Measurements from ENCODE around the gene C19orf53.

The C19orf53 gene

GRCh38 chr19:13795595-13796300 lies 21.5 kb downstream of the C19orf53 start:
- H3K4me2 ChIP-seq: peak overlapping the region; percentile 92 to 99 (median 98)
- H3K9ac ChIP-seq: peak overlapping the region; percentile 90 to 98 (median 94)
- no peaks in the 10 kb centered on the region for H3K27me3 ChIP-seq
- H3K9me3 ChIP-seq (replicated peaks in 1 of 11): no peaks in the 10 kb centered on the region
- no peak for TF ChIP-seq Cebpa-rat (IDR thresholded peaks at IDR 0.05)
- H3K4me1 ChIP-seq: peaks cover 30 to 58% (median 45%) of the 10 kb centered on the region in 10 experiments
- peak overlapping the region; percentile 90 to 99 (median 98) for H3K4me3 ChIP-seq
- H3K27ac ChIP-seq: peak overlapping the region; percentile 89 to 96 (median 94)
- H4K20me1 ChIP-seq: peaks cover 0 to 12% (median 4%) of the 10 kb centered on the region in 11 experiments; a peak in 4 of 22 replicates
- peaks cover 0 to 26% (median 9%) of the 10 kb centered on the region in 11 experiments; a peak in 14 of 22 replicates for H3K36me3 ChIP-seq

- peak overlapping the region; percentile 90 to 99 (median 98) for H3K4me3 ChIP-seq
- H4K20me1 ChIP-seq: peaks cover 0 to 12% (median 4%) of the 10 kb centered on the region in 11 experiments; a peak in 4 of 22 replicates
- no peaks in the 10 kb centered on the region for H3K27me3 ChIP-seq
- H3K4me2 ChIP-seq: peak overlapping the region; percentile 92 to 99 (median 98)
- no peaks in the 10 kb centered on the region for H3K9me3 ChIP-seq (replicated peaks in 1 of 11)
- H3K36me3 ChIP-seq: peaks cover 0 to 33% (median 14%) of the 10 kb centered on the region in 11 experiments; a peak in 14 of 22 replicates
- H3K27ac ChIP-seq: peak overlapping the region; percentile 89 to 96 (median 94)
- peaks cover 30 to 54% (median 44%) of the 10 kb centered on the region in 10 experiments for H3K4me1 ChIP-seq
- TF ChIP-seq Cebpa-rat (IDR thresholded peaks at IDR 0.05): no peak
- H3K9ac ChIP-seq: peak overlapping the region; percentile 90 to 98 (median 94)
Observed at GRCh38 chr19:13796301-13797057, 22.2 kb downstream of the C19orf53 start.

- Histone ChIP-seq H4K20me1 (peaks cover 0 to 12% (median 4%) of the 10 kb centered on the region in 11 experiments; a peak in 4 of 22 replicates), H3K4me3 (peak overlapping the region; percentile 90 to 99 (median 98); a peak in 19 of 20 replicates), H3K4me2 (peak overlapping the region; percentile 92 to 99 (median 98)), H3K9ac (peak overlapping the region; percentile 90 to 98 (median 94); a peak in 21 of 22 replicates), H3K27ac (peak overlapping the region in 9 of 11 experiments; percentile 89 to 96 (median 94); a peak in 17 of 22 replicates), H3K4me1 (peaks cover 30 to 54% (median 44%) of the 10 kb centered on the region in 10 experiments), H3K27me3 (no peaks in the 10 kb centered on the region), H3K9me3 (replicated peaks in 1 of 11) (no peaks in the 10 kb centered on the region), H3K36me3 (peaks cover 0 to 37% (median 15%) of the 10 kb centered on the region in 11 experiments; a peak in 14 of 22 replicates)
- no peak for TF ChIP-seq Cebpa-rat (IDR thresholded peaks at IDR 0.05)
Observed at GRCh38 chr19:13797058-13797440, 22.8 kb downstream of the C19orf53 start.

GRCh38 chr19:13797870-13798269 lies 23.6 kb downstream of the C19orf53 start:
- H3K9ac ChIP-seq: peak overlapping the region in 1 of 11 experiments; percentile 9; a peak in 1 of 22 replicates
- TF ChIP-seq Cebpa-rat (IDR thresholded peaks at IDR 0.05): peak; percentile 93 to 100 (median 98)
- no peak overlapping the region for H3K4me3 ChIP-seq
- H3K36me3 ChIP-seq: peaks cover 1 to 44% (median 21%) of the 10 kb centered on the region in 11 experiments; a peak in 17 of 22 replicates
- H3K4me1 ChIP-seq: peaks cover 30 to 47% (median 44%) of the 10 kb centered on the region in 10 experiments
- peak overlapping the region in 10 of 11 experiments; percentile 18 to 99 (median 98); a peak in 16 of 22 replicates for H3K4me2 ChIP-seq
- H3K27ac ChIP-seq: no peak overlapping the region
- H3K9me3 ChIP-seq (replicated peaks in 1 of 11): no peaks in the 10 kb centered on the region
- peaks cover 0 to 12% (median 4%) of the 10 kb centered on the region in 11 experiments; a peak in 4 of 22 replicates for H4K20me1 ChIP-seq
- H3K27me3 ChIP-seq: no peaks in the 10 kb centered on the region

GRCh38 chr19:13799669-13800068 lies 25.4 kb downstream of the C19orf53 start:
- no peak overlapping the region for H3K27ac ChIP-seq

DNA sequence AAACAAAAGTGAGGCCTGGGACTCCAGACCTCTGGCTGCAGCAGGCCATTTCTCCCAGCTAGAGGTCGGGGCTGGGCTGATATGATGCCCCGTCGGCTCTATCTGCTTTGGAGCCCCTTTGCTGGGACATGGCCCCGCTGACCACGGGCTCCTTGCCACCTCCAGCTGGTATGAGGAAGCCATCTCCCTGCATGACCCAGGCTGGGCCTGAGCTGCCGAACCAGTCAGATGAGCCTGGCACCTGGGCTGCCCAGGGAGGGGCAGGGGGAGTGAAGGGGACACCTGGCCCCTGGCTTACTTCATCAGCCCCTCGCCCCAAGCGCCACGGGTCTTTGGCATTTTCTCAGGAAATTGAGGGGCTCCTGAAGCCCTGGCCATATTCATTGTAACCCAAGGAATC lies 28.8 kb downstream of the C19orf53 start:
- Histone ChIP-seq H3K4me3 (no peak overlapping the region), H4K20me1 (no peaks in the 10 kb centered on the region; a peak in 1 of 22 replicates), H3K9ac (0 out of 22 replicates have a peak overlapping the region, but pooled peaks of 1 of the 11 experiments have one; percentile 10), H3K27me3 (no peaks in the 10 kb centered on the region), H3K4me2 (no peak overlapping the region), H3K9me3 (replicated peaks in 1 of 11) (no peaks in the 10 kb centered on the region), H3K27ac (peak overlapping the region in 2 of 11 experiments; percentile 14 to 17; a peak in 2 of 22 replicates), H3K36me3 (peaks cover 33 to 86% (median 57%) of the 10 kb centered on the region in 11 experiments), H3K4me1 (peaks cover 0 to 6% (median 4%) of the 10 kb centered on the region in 10 experiments; a peak in 18 of 20 replicates)
- TF ChIP-seq Cebpa-rat (IDR thresholded peaks at IDR 0.05): no peak

More at GRCh38 chr19:13799669-13800068, 25.4 kb downstream of the C19orf53 start:
- Histone ChIP-seq H3K9ac (no peak overlapping the region), H4K20me1 (peaks cover 0 to 12% (median 4%) of the 10 kb centered on the region in 11 experiments; a peak in 4 of 22 replicates), H3K27me3 (no peaks in the 10 kb centered on the region), H3K4me2 (no peak overlapping the region), H3K4me1 (peaks cover 18 to 30% (median 27%) of the 10 kb centered on the region in 10 experiments), H3K36me3 (peaks cover 10 to 55% (median 32%) of the 10 kb centered on the region in 11 experiments; a peak in 21 of 22 replicates), H3K9me3 (replicated peaks in 1 of 11) (no peaks in the 10 kb centered on the region), H3K4me3 (no peak overlapping the region)
- no peak for TF ChIP-seq Cebpa-rat (IDR thresholded peaks at IDR 0.05)

GRCh38 chr19:13804830-13805683 lies 30.8 kb downstream of the C19orf53 start:
- Histone ChIP-seq H3K36me3 (peaks cover 53 to 90% (median 69%) of the 10 kb centered on the region in 11 experiments), H3K27ac (no peak overlapping the region), H3K27me3 (no peaks in the 10 kb centered on the region), H3K9ac (no peak overlapping the region), H3K4me1 (no peaks in the 10 kb centered on the region), H3K4me3 (no peak overlapping the region), H4K20me1 (peaks cover 0 to 6% (median 0%) of the 10 kb centered on the region in 11 experiments; a peak in 2 of 22 replicates), H3K4me2 (no peak overlapping the region), H3K9me3 (replicated peaks in 1 of 11) (no peaks in the 10 kb centered on the region)
- no peak for TF ChIP-seq Cebpa-rat (IDR thresholded peaks at IDR 0.05)

- Histone ChIP-seq H3K4me3 (no peak overlapping the region), H4K20me1 (peaks cover 0 to 6% (median 0%) of the 10 kb centered on the region in 11 experiments; a peak in 2 of 22 replicates), H3K4me2 (no peak overlapping the region), H3K36me3 (peaks cover 66 to 94% (median 77%) of the 10 kb centered on the region in 11 experiments), H3K27me3 (no peaks in the 10 kb centered on the region), H3K9ac (no peak overlapping the region), H3K27ac (no peak overlapping the region), H3K4me1 (no peaks in the 10 kb centered on the region), H3K9me3 (replicated peaks in 1 of 11) (no peaks in the 10 kb centered on the region)
- no peak for TF ChIP-seq Cebpa-rat (IDR thresholded peaks at IDR 0.05)
Observed at GRCh38 chr19:13806728-13807127, 32.5 kb downstream of the C19orf53 start.
